HG02678 (cell line): Measurements from ENCODE around the gene GBA2.

Experiments
- ATAC-seq: cut with Tn5 transposase; IDR thresholded peaks from one replicate; pipeline ENCODE4 v1.9.1; 2021; ENCODE audit warnings: mild to moderate bottlenecking, moderate library complexity; ENCODE audit not compliant: unreplicated experiment

The GBA2 gene

GRCh38 chr9:35718721-35719511, 30.1 kb downstream of the GBA2 start:
- no peak for ATAC-seq

GRCh38 chr9:35717132-35717870, 31.7 kb downstream of the GBA2 start:
- no peak for ATAC-seq

GRCh38 chr9:35716230-35716629, 32.8 kb downstream of the GBA2 start:
- no peak for ATAC-seq

- ATAC-seq = no peak
Measured at GRCh38 chr9:35714579-35715252, 34.3 kb downstream of the GBA2 start.

GRCh38 chr9:35714123-35714522, 34.9 kb downstream of the GBA2 start:
- ATAC-seq = no peak

- ATAC-seq = no peak
Measured at GRCh38 chr9:35713578-35713977, 35.5 kb downstream of the GBA2 start.

- no peak for ATAC-seq
Measured at GRCh38 chr9:35712762-35713400, 36.1 kb downstream of the GBA2 start.

- ATAC-seq = no peak
Measured at GRCh38 chr9:35711501-35712428, 37.3 kb downstream of the GBA2 start.

GRCh38 chr9:35710818-35711500, 38.1 kb downstream of the GBA2 start:
- no peak for ATAC-seq

GRCh38 chr9:35708146-35708545, 40.9 kb downstream of the GBA2 start:
- ATAC-seq = no peak

- ATAC-seq = no peak
Measured at GRCh38 chr9:35706951-35707350, 42.1 kb downstream of the GBA2 start.

GRCh38 chr9:35705836-35706430, 43.1 kb downstream of the GBA2 start:
- no peak for ATAC-seq

- ATAC-seq = no peak
Measured at GRCh38 chr9:35705372-35705771, 43.7 kb downstream of the GBA2 start.

GRCh38 chr9:35703906-35704672, 44.9 kb downstream of the GBA2 start:
- no peak for ATAC-seq

GRCh38 chr9:35702696-35703095, 46.3 kb downstream of the GBA2 start:
- ATAC-seq = no peak

- no peak for ATAC-seq
Measured at GRCh38 chr9:35700942-35701341, 48.1 kb downstream of the GBA2 start.

GRCh38 chr9:35700031-35700430, 49.0 kb downstream of the GBA2 start:
- ATAC-seq = no peak

- no peak for ATAC-seq
Measured at GRCh38 chr9:35698231-35698630, 50.8 kb downstream of the GBA2 start.
